Activated gamma-delta T cell treated with anti-CD3 and anti-CD28 coated beads, Interleukin-2, amount 50 U/mL, for 16 hours (primary cell): ENCODE results near the gene RPL23.
"Not testable (repeated sequence)": the region's sequence is repeated elsewhere in the genome, so short reads cannot be mapped to it uniquely, and the experiment has no call there.

Source experiments
- DNase-seq: peaks from one replicate; pipeline ENCODE4 v3.0.0-alpha.2; 2020; ENCODE audit warnings: low read depth

The RPL23 gene

GRCh38 chr17:38867179-38867967 lies 13.9 kb upstream of the RPL23 start:
- DNase-seq: peak; percentile 39

GRCh38 chr17:38864636-38865398 lies 11.3 kb upstream of the RPL23 start:
- DNase-seq: no peak

- DNase-seq: no peak
Observed at GRCh38 chr17:38861399-38861843, 7.9 kb upstream of the RPL23 start.

- no peak for DNase-seq
Observed at GRCh38 chr17:38857271-38857670, 3.8 kb upstream of the RPL23 start.

- DNase-seq: not testable (repeated sequence)
Observed at GRCh38 chr17:38855101-38855714, 1.7 kb upstream of the RPL23 start.

- no peak for DNase-seq
Observed at GRCh38 chr17:38852771-38853291, 690 bp downstream of the RPL23 start.

GRCh38 chr17:38851434-38851833 lies 2.1 kb downstream of the RPL23 start:
- DNase-seq: no peak

- no peak for DNase-seq
Observed at GRCh38 chr17:38850374-38850773, 3.1 kb downstream of the RPL23 start.

GRCh38 chr17:38848939-38849605 lies 4.4 kb downstream of the RPL23 start:
- DNase-seq: no peak

GRCh38 chr17:38848557-38848891 lies 5.0 kb downstream of the RPL23 start:
- DNase-seq: no peak

GRCh38 chr17:38844261-38844757 lies 9.2 kb downstream of the RPL23 start:
- no peak for DNase-seq

- DNase-seq: no peak
Observed at GRCh38 chr17:38825762-38826247, 27.7 kb downstream of the RPL23 start.

- peak; percentile 92 for DNase-seq
Observed at GRCh38 chr17:38824899-38825761, 28.4 kb downstream of the RPL23 start, which contains the start of gene CWC25. Gene CWC25 (minus strand): TSS chr17:38825321. CDS start chr17:38825183, 138 bp downstream.

GRCh38 chr17:38815576-38816193 lies 37.8 kb downstream of the RPL23 start:
- no peak for DNase-seq

- DNase-seq: no peak
Observed at GRCh38 chr17:38809828-38810227, 43.7 kb downstream of the RPL23 start.

GRCh38 chr17:38800237-38800760 lies 53.2 kb downstream of the RPL23 start:
- DNase-seq: no peak

- DNase-seq: peak; percentile 73
Observed at GRCh38 chr17:38799501-38800236, 53.9 kb downstream of the RPL23 start, which contains the start of gene PIP4K2B. Gene PIP4K2B (minus strand): TSS chr17:38799556. CDS start chr17:38799424, 132 bp downstream.

GRCh38 chr17:38798614-38799500 lies 54.7 kb downstream of the RPL23 start:
- peak; percentile 34 for DNase-seq
